Lower lobe of right lung (tissue), 2 donors: Measurements from ENCODE around the gene CUBN. TPM values are rescaled to one million over a fixed set of nuclear protein-coding genes. Genes with fewer than 3 reads are reported as not detected.

Experiments used
- ATAC-seq, 2 donors: fragments of 200-7000 bp; cut with Tn5 transposase; one replicate each; pipeline ENCODE4 v1.9.1; 2020 to 2022; ENCODE audit warnings: mild to moderate bottlenecking in 2 of 2, moderate library complexity in 2 of 2
- DNase-seq: peaks from one replicate; pipeline ENCODE4 v3.0.0-alpha.2; 2020
- H3K27ac ChIP-seq: fragments of 200-600 bp; one replicate; pipeline ENCODE4 v1.8.0; 2022
- H3K27me3 ChIP-seq: fragments of 200-600 bp; one replicate; pipeline ENCODE4 v1.8.0; 2022; ENCODE audit warnings: low read depth
- H3K36me3 ChIP-seq: fragments of 200-600 bp; one replicate; pipeline ENCODE4 v1.8.0; 2022; ENCODE audit warnings: mild to moderate bottlenecking
- H3K4me1 ChIP-seq: fragments of 200-600 bp; one replicate; pipeline ENCODE4 v1.8.0; 2022
- H3K4me3 ChIP-seq: fragments of 200-600 bp; one replicate; pipeline ENCODE4 v1.8.0; 2022; ENCODE audit warnings: mild to moderate bottlenecking
- H3K9me3 ChIP-seq: fragments of 200-600 bp; one replicate; pipeline ENCODE4 v1.8.0; 2022
- CTCF ChIP-seq: fragments of 200-600 bp; IDR thresholded peaks from one replicate; pipeline ENCODE4 v1.8.0; 2022; ENCODE audit warnings: antibody characterized with exemption, mild to moderate bottlenecking
- intact Hi-C: fragments of 100-400 bp; cut with DNase I; formaldehyde crosslinking; loops from one replicate; pipeline ENCODE4 v1.11.0; 2022
- total RNA-seq: library from RNA; stranded (reverse); fragmentation: NEBNext Ultra II Directional; extraction: Animal tissue kit (Norgen Biotek cat#: 25700); gene quantifications from one replicate; pipeline ENCODE4 v1.2.1, GENCODE V29; 2021
- donor health status: DM: no; HTN: yes; CAD: no; lungs with severe emphysema.

The CUBN gene
- total RNA-seq, 1 donor from 2014 or later = 2.2 TPM

GRCh38 chr10:16814012-16814411 lies 315.6 kb downstream of the CUBN start:
- no peaks in the 10 kb centered on the region for H3K36me3 ChIP-seq
- no peak for ATAC-seq
- no peak for DNase-seq
- intact Hi-C loops = no loop called here
- H3K27me3 ChIP-seq = no peaks in the 10 kb centered on the region
- H3K4me3 ChIP-seq = no peak overlapping the region
- H3K4me1 ChIP-seq = peaks cover 29% of the 10 kb centered on the region
- no peak for TF ChIP-seq CTCF
- no peaks in the 10 kb centered on the region for H3K9me3 ChIP-seq
- no peak overlapping the region for H3K27ac ChIP-seq

- ATAC-seq = no peak
These were observed 316.9 kb downstream of the CUBN start for GRCh38 chr10:16812676-16813075.

DNA sequence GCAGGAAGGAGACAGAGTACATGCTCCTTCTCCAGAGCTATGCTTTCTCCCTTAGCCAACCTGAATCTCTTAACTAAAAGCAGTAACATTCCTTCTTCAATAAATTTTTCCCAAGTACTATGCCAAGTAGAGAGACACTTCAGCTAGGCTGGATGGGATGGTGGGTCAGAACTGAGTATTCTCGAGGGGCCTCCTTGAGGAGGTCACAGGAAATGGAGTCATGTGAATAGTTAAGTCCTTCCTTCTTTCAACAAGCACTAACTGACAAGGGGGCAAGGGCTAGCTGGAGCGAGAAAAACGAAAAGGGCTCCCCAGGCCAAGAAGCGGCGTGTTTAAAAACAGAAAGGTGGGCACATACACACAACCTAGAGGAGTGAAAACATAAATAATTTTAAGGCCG lies 317.8 kb downstream of the CUBN start:
- Histone ChIP-seq H3K27ac (no peak overlapping the region), H3K4me3 (no peak overlapping the region), H3K9me3 (no peaks in the 10 kb centered on the region), H3K36me3 (no peaks in the 10 kb centered on the region), H3K27me3 (no peaks in the 10 kb centered on the region), H3K4me1 (peaks cover 20% of the 10 kb centered on the region)
- intact Hi-C loops = no loop called here
- ATAC-seq (no peak), DNase-seq (no peak)
- TF ChIP-seq CTCF = no peak

More at GRCh38 chr10:16812676-16813075, 316.9 kb downstream of the CUBN start:
- Histone ChIP-seq H3K36me3 (no peaks in the 10 kb centered on the region), H3K27me3 (no peaks in the 10 kb centered on the region), H3K9me3 (no peaks in the 10 kb centered on the region), H3K27ac (no peak overlapping the region), H3K4me3 (no peak overlapping the region), H3K4me1 (peaks cover 21% of the 10 kb centered on the region)
- DNase-seq = no peak
- no peak for TF ChIP-seq CTCF
- intact Hi-C loops = no loop called here

DNA sequence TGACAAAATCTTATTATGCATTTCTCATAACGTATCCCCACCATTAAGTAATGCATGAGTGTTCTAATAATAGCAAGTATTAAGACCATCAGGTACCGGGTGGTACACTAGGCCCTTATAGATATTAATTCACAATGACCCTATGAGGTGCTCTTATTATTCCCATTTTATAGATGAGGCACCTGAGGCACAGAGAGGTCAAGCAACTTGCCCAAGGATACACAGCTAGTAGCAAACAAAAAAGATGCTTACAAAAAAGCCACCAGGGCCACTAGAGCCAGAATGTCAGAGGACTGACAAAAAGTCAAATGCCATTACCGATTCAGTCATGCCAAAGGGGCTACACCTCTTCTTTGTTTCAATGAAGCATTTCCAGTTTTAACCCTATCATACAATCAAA lies 318.3 kb downstream of the CUBN start:
- intact Hi-C loops = no loop called here
- H3K4me3 ChIP-seq = no peak overlapping the region
- no peaks in the 10 kb centered on the region for H3K27me3 ChIP-seq
- no peak for ATAC-seq
- H3K27ac ChIP-seq = no peak overlapping the region
- H3K4me1 ChIP-seq = peaks cover 16% of the 10 kb centered on the region
- no peak for TF ChIP-seq CTCF
- no peaks in the 10 kb centered on the region for H3K36me3 ChIP-seq
- no peaks in the 10 kb centered on the region for H3K9me3 ChIP-seq
- DNase-seq = no peak

- no peaks in the 10 kb centered on the region for H3K36me3 ChIP-seq
- TF ChIP-seq CTCF = peak; percentile 50
- no peaks in the 10 kb centered on the region for H3K27me3 ChIP-seq
- no peak overlapping the region for H3K27ac ChIP-seq
- ATAC-seq (peak; percentile 57 to 70), DNase-seq (no peak)
- no peak overlapping the region for H3K4me3 ChIP-seq
- no peaks in the 10 kb centered on the region for H3K9me3 ChIP-seq
- H3K4me1 ChIP-seq = no peaks in the 10 kb centered on the region
- intact Hi-C loops = no loop called here
These were observed 320.4 kb downstream of the CUBN start for GRCh38 chr10:16809074-16809718.
